Activated CD4-positive, alpha-beta T cell treated with anti-CD3 and anti-CD28 coated beads, Interleukin-2, amount 10 ng/mL, durations not matched to agents 7 days and 5 days (primary cell): ENCODE results near the gene DLGAP1. TPM values are rescaled to one million over a fixed set of nuclear protein-coding genes. Genes with fewer than 3 reads are reported as not detected.

Experiments used
- CTCF ChIA-PET: fragments of 350-600 bp; sonication (Branson Sonifier 250); formaldehyde crosslinking; loops from one replicate; lab custom pipeline; 2021; ENCODE audit warnings: antibody characterized with exemption; lab: Charles Lee
- POLR2A ChIA-PET: fragments of 350-600 bp; sonication (Branson Sonifier 250); formaldehyde crosslinking; loops from one replicate; lab custom pipeline; 2021; ENCODE audit warnings: antibody characterized with exemption; lab: Charles Lee
- DNase-seq: peaks from one replicate; pipeline ENCODE4 v3.0.0-alpha.2; 2020
- H3K27ac Mint-ChIP-seq: one replicate; pipeline ENCODE4 v1.8.0; 2021; ENCODE audit warnings: mild to moderate bottlenecking, moderate library complexity, mixed read lengths
- H3K27me3 Mint-ChIP-seq: one replicate; pipeline ENCODE4 v1.8.0; 2021; ENCODE audit warnings: mixed read lengths
- H3K36me3 Mint-ChIP-seq: one replicate; pipeline ENCODE4 v1.8.0; 2021; ENCODE audit warnings: low read depth, mixed read lengths
- H3K4me1 Mint-ChIP-seq: one replicate; pipeline ENCODE4 v1.8.0; 2021; ENCODE audit warnings: mixed read lengths
- H3K4me3 Mint-ChIP-seq: one replicate; pipeline ENCODE4 v1.8.0; 2021; ENCODE audit warnings: mild to moderate bottlenecking, moderate library complexity, mixed read lengths
- H3K9me3 Mint-ChIP-seq: one replicate; pipeline ENCODE4 v1.8.0; 2021; ENCODE audit warnings: mixed read lengths
- total RNA-seq, 2 experiments: library from RNA; stranded (reverse); gene quantifications; one replicate each; pipeline ENCODE4 v1.2.3, GENCODE V29; 2021

The DLGAP1 gene
- total RNA-seq, 2 experiments from 2014 or later = 0.10 TPM; not detected in 1

- ChIA-PET CTCF (interaction anchor here (0.6 to 1.7 kb wide), 3 partner anchors 18 to 400 kb away, joined by 3 to 7 read pairs (median 3); no protein-coding TSS in a partner anchor), POLR2A (no interaction called here)
- DNase-seq = no peak
- Mint-ChIP-seq H3K27me3 (no peaks in the 10 kb centered on the region), H3K9me3 (no peaks in the 10 kb centered on the region), H3K27ac (no peak overlapping the region), H3K4me1 (peaks cover 30% of the 10 kb centered on the region), H3K4me3 (no peak overlapping the region), H3K36me3 (no peaks in the 10 kb centered on the region)
These were observed 809.5 kb downstream of the DLGAP1 start for GRCh38 chr18:3645384-3646156.

- no peaks in the 10 kb centered on the region for H3K36me3 Mint-ChIP-seq
- H3K27ac Mint-ChIP-seq = no peak overlapping the region
- POLR2A ChIA-PET = no interaction called here
- no peaks in the 10 kb centered on the region for H3K27me3 Mint-ChIP-seq
- no peak overlapping the region for H3K4me3 Mint-ChIP-seq
- H3K4me1 Mint-ChIP-seq = no peaks in the 10 kb centered on the region
- no peaks in the 10 kb centered on the region for H3K9me3 Mint-ChIP-seq
- no peak for DNase-seq
- CTCF ChIA-PET = interaction anchor here (1.3 kb wide), 1 partner anchor 39 kb away, joined by 3 read pairs; no protein-coding TSS in a partner anchor
These were observed 820.7 kb downstream of the DLGAP1 start for GRCh38 chr18:3634250-3634939.

GRCh38 chr18:3631887-3632286 lies 823.2 kb downstream of the DLGAP1 start:
- Mint-ChIP-seq H3K9me3 (no peaks in the 10 kb centered on the region), H3K27me3 (no peaks in the 10 kb centered on the region), H3K27ac (peak overlapping the region; percentile 25), H3K36me3 (no peaks in the 10 kb centered on the region), H3K4me1 (no peaks in the 10 kb centered on the region), H3K4me3 (no peak overlapping the region)
- DNase-seq = no peak
- CTCF ChIA-PET = no interaction called here
- POLR2A ChIA-PET = no interaction called here

GRCh38 chr18:3626929-3627458 lies 828.1 kb downstream of the DLGAP1 start:
- peak overlapping the region; percentile 31 for H3K27ac Mint-ChIP-seq
- H3K4me3 Mint-ChIP-seq = no peak overlapping the region
- no peaks in the 10 kb centered on the region for H3K9me3 Mint-ChIP-seq
- H3K36me3 Mint-ChIP-seq = no peaks in the 10 kb centered on the region
- no peaks in the 10 kb centered on the region for H3K27me3 Mint-ChIP-seq
- DNase-seq = no peak
- CTCF ChIA-PET = interaction anchor here (0.7 to 0.8 kb wide), 3 partner anchors 12 to 20 kb away, joined by 3 to 6 read pairs (median 3); no protein-coding TSS in a partner anchor
- POLR2A ChIA-PET = interaction anchor here (0.7 kb wide), 1 partner anchor 41 kb away, joined by 4 read pairs; no protein-coding TSS in a partner anchor
- H3K4me1 Mint-ChIP-seq = peaks cover 29% of the 10 kb centered on the region

GRCh38 chr18:3625742-3626091 lies 829.4 kb downstream of the DLGAP1 start:
- H3K27ac Mint-ChIP-seq = peak overlapping the region; percentile 33
- H3K4me1 Mint-ChIP-seq = peaks cover 29% of the 10 kb centered on the region
- no peaks in the 10 kb centered on the region for H3K36me3 Mint-ChIP-seq
- ChIA-PET CTCF (interaction anchor here (0.9 to 1.2 kb wide), 3 partner anchors 25 to 31 kb away, joined by 3 read pairs; no protein-coding TSS in a partner anchor), POLR2A (no interaction called here)
- no peak for DNase-seq
- no peaks in the 10 kb centered on the region for H3K9me3 Mint-ChIP-seq
- H3K4me3 Mint-ChIP-seq = no peak overlapping the region
- no peaks in the 10 kb centered on the region for H3K27me3 Mint-ChIP-seq

- Mint-ChIP-seq H3K27me3 (no peaks in the 10 kb centered on the region), H3K9me3 (no peaks in the 10 kb centered on the region), H3K4me3 (peak overlapping the region; percentile 11), H3K27ac (peak overlapping the region; percentile 67), H3K4me1 (peaks cover 29% of the 10 kb centered on the region), H3K36me3 (no peaks in the 10 kb centered on the region)
- ChIA-PET CTCF (interaction anchor here (0.8 to 1.7 kb wide), 5 partner anchors 24 to 39 kb away, joined by 3 to 4 read pairs (median 3); no protein-coding TSS in a partner anchor), POLR2A (no interaction called here)
- DNase-seq = peak; percentile 61
These were observed 830.0 kb downstream of the DLGAP1 start for GRCh38 chr18:3624935-3625741.

GRCh38 chr18:3624546-3624934 lies 830.6 kb downstream of the DLGAP1 start:
- no peaks in the 10 kb centered on the region for H3K36me3 Mint-ChIP-seq
- no peaks in the 10 kb centered on the region for H3K27me3 Mint-ChIP-seq
- no peaks in the 10 kb centered on the region for H3K9me3 Mint-ChIP-seq
- DNase-seq = no peak
- peak overlapping the region; percentile 67 for H3K27ac Mint-ChIP-seq
- POLR2A ChIA-PET = no interaction called here
- peak overlapping the region; percentile 11 for H3K4me3 Mint-ChIP-seq
- H3K4me1 Mint-ChIP-seq = peaks cover 29% of the 10 kb centered on the region
- CTCF ChIA-PET = interaction anchor here (0.8 to 1.7 kb wide), 4 partner anchors 12 to 39 kb away, joined by 3 to 4 read pairs (median 4); no protein-coding TSS in a partner anchor

GRCh38 chr18:3623769-3624545 lies 831.1 kb downstream of the DLGAP1 start:
- no peaks in the 10 kb centered on the region for H3K27me3 Mint-ChIP-seq
- ChIA-PET POLR2A (no interaction called here), CTCF (interaction anchor here (1.0 to 1.7 kb wide), 4 partner anchors 12 to 29 kb away, joined by 4 to 5 read pairs (median 4); no protein-coding TSS in a partner anchor)
- H3K36me3 Mint-ChIP-seq = no peaks in the 10 kb centered on the region
- H3K9me3 Mint-ChIP-seq = no peaks in the 10 kb centered on the region
- H3K27ac Mint-ChIP-seq = peak overlapping the region; percentile 67
- H3K4me3 Mint-ChIP-seq = no peak overlapping the region
- peaks cover 29% of the 10 kb centered on the region for H3K4me1 Mint-ChIP-seq
- DNase-seq = no peak

- no peak for DNase-seq
- H3K4me3 Mint-ChIP-seq = no peak overlapping the region
- peaks cover 24% of the 10 kb centered on the region for H3K4me1 Mint-ChIP-seq
- H3K36me3 Mint-ChIP-seq = no peaks in the 10 kb centered on the region
- CTCF ChIA-PET = interaction anchor here (1.1 to 2.0 kb wide), 5 partner anchors 14 to 166 kb away, joined by 3 to 7 read pairs (median 4); no protein-coding TSS in a partner anchor
- no peaks in the 10 kb centered on the region for H3K27me3 Mint-ChIP-seq
- no peak overlapping the region for H3K27ac Mint-ChIP-seq
- H3K9me3 Mint-ChIP-seq = no peaks in the 10 kb centered on the region
- POLR2A ChIA-PET = no interaction called here
These were observed 834.7 kb downstream of the DLGAP1 start for GRCh38 chr18:3620146-3621119.

- Mint-ChIP-seq H3K4me1 (peaks cover 20% of the 10 kb centered on the region), H3K27ac (no peak overlapping the region), H3K36me3 (no peaks in the 10 kb centered on the region), H3K9me3 (no peaks in the 10 kb centered on the region), H3K4me3 (no peak overlapping the region), H3K27me3 (no peaks in the 10 kb centered on the region)
- DNase-seq = no peak
- POLR2A ChIA-PET = no interaction called here
- CTCF ChIA-PET = no interaction called here
These were observed 835.4 kb downstream of the DLGAP1 start for GRCh38 chr18:3619746-3620145.

- Mint-ChIP-seq H3K9me3 (no peaks in the 10 kb centered on the region), H3K27ac (no peak overlapping the region), H3K4me1 (peaks cover 15% of the 10 kb centered on the region), H3K4me3 (no peak overlapping the region), H3K36me3 (no peaks in the 10 kb centered on the region), H3K27me3 (no peaks in the 10 kb centered on the region)
- POLR2A ChIA-PET = no interaction called here
- CTCF ChIA-PET = no interaction called here
- DNase-seq = no peak
These were observed 835.9 kb downstream of the DLGAP1 start for GRCh38 chr18:3619222-3619621.
